PC-9 (cell line): ENCODE results near the gene PSMB7.

Experiments used
- CTCF ChIP-seq: fragments of 200-600 bp; sonication (generic); conservative IDR thresholded peaks from 2 replicates; pipeline ENCODE4 v1.6.1; 2017; ENCODE audit warnings: mixed run types, antibody characterized with exemption, mild to moderate bottlenecking, moderate library complexity
- EZH2 ChIP-seq: fragments of 200-600 bp; sonication (generic); IDR thresholded peaks from 2 replicates; pipeline ENCODE4 v1.8.0; 2017; ENCODE audit warnings: antibody characterized with exemption, low read depth

GRCh38 chr9:124337562-124337961 lies 77.7 kb downstream of the PSMB7 start:
- TF ChIP-seq CTCF: no peak
- TF ChIP-seq EZH2: no peak
